GM10266 (cell line): Measurements from ENCODE around the gene SLC35G6.
A peak's percentile ranks its signal among the peaks of the same experiment; 100 is the strongest.

ENCODE experiments used
- DNase-seq: peaks from one replicate; pipeline ENCODE4 v3.0.0; 2012; ENCODE audit errors: extremely low spot score
- CTCF ChIP-seq: IDR thresholded peaks from 2 replicates; pipeline ENCODE4 v1.5.1; 2012; ENCODE audit warnings: mild to moderate bottlenecking, low read depth; ENCODE audit not compliant: control insufficient read depth, insufficient read depth; ENCODE audit errors: missing control alignments

SLC35G6 gene

GRCh38 chr17:7443499-7444485 is 37.5 kb upstream of the SLC35G6 start:
- no peak for DNase-seq
- no peak for TF ChIP-seq CTCF

GRCh38 chr17:7444682-7445618 is 36.3 kb upstream of the SLC35G6 start, which contains the start of gene CHRNB1:
Gene CHRNB1 (plus strand): TSS chr17:7445061. CDS start chr17:7445128, 67 bp downstream.
- DNase-seq, result peak; percentile 77
- peak; percentile 32 for TF ChIP-seq CTCF

GRCh38 chr17:7445619-7445968 is 35.7 kb upstream of the SLC35G6 start:
- no peak for TF ChIP-seq CTCF
- peak; percentile 66 for DNase-seq

GRCh38 chr17:7448461-7448860 is 32.8 kb upstream of the SLC35G6 start:
- no peak for DNase-seq
- TF ChIP-seq CTCF, result no peak

- no peak for DNase-seq
- TF ChIP-seq CTCF, result no peak
Measured at GRCh38 chr17:7459961-7460545, 21.2 kb upstream of the SLC35G6 start.

DNA sequence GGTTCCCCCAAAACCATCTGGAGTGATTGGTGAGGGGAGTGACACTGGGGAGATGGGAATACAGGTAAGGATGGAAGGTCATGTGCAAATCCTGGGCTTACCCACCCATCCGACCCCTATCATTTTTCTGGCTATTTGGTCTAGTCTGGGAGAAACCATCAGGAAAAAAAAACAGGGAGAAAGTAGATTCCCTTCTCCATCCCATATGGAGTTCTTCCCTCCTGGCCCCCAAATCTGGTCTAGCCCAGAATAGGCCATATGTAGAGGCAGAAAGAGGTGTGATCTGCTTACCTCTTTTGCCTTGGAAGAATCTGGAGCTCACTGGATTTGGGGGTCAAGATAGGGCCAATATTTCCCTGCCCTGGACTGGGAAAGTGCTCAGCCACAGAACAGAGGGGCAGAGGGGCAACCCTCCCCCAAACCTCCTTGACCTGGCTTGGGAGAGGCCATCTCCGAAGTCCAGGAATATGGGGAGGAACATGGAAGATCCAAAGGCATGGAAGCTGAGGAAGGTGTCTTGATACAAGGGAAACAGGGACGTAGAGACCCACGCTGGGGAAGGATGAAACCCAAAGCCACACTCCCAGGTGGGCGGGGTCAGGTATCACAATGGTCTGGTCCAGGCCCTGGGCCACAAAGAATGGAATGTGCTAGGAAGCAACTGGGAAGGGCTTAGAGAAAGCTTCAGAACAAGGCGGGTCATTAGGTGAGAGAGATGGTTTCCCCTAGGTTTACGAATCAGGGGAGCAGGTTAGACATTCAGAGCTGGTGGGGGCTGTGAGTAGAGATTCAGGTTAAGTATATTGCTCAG is 20.2 kb upstream of the SLC35G6 start:
- no peak for DNase-seq
- TF ChIP-seq CTCF, result no peak
